WTC11 (cell line): ENCODE data around the gene HS3ST1. TPM values are rescaled to one million over a fixed set of nuclear protein-coding genes. Genes with fewer than 3 reads are reported as not detected.

Source experiments
- ATAC-seq: fragments of 200-7000 bp; cut with Tn5 transposase; 2 replicates; pipeline ENCODE4 v1.10.0; 2021; ENCODE audit warnings: mild to moderate bottlenecking, moderate library complexity
- CTCF ChIA-PET: fragments of 300-600 bp; sonication (Branson Sonifier 250); formaldehyde crosslinking; loops from one replicate; lab custom pipeline; 2021; ENCODE audit warnings: antibody characterized with exemption; lab: Charles Lee
- POLR2A ChIA-PET: fragments of 350-600 bp; sonication (Branson Sonifier 250); formaldehyde crosslinking; loops from one replicate; lab custom pipeline; 2021; ENCODE audit warnings: antibody characterized with exemption; lab: Charles Lee
- DNase-seq: peaks from one replicate; pipeline ENCODE4 v3.0.0; 2021; ENCODE audit warnings: low spot score
- H3K27ac Mint-ChIP-seq: 2 replicates; pipeline ENCODE4 v1.8.0; 2021; ENCODE audit warnings: mixed read lengths
- H3K27me3 Mint-ChIP-seq: 2 replicates; pipeline ENCODE4 v1.8.0; 2021; ENCODE audit warnings: low read depth, mild to moderate bottlenecking, moderate library complexity, mixed read lengths
- H3K36me3 Mint-ChIP-seq: 2 replicates; pipeline ENCODE4 v1.8.0; 2021; ENCODE audit warnings: mixed read lengths
- H3K4me1 Mint-ChIP-seq: 2 replicates; pipeline ENCODE4 v1.8.0; 2022; ENCODE audit warnings: mixed read lengths
- H3K4me3 Mint-ChIP-seq: 2 replicates; pipeline ENCODE4 v1.8.0; 2021; ENCODE audit warnings: mild to moderate bottlenecking, moderate library complexity, mixed read lengths
- H3K9me3 Mint-ChIP-seq: 2 replicates; pipeline ENCODE4 v1.8.0; 2021; ENCODE audit warnings: mixed read lengths
- CREM ChIP-seq: sonication (generic); formaldehyde crosslinking; IDR thresholded peaks from 2 replicates; pipeline ENCODE4 v1.8.1; 2022; ENCODE audit warnings: mild to moderate bottlenecking, missing genetic modification reagents, moderate library complexity
- ETV6 ChIP-seq: sonication (generic); formaldehyde crosslinking; IDR thresholded peaks from 2 replicates; pipeline ENCODE4 v1.8.1; 2022; ENCODE audit warnings: mild to moderate bottlenecking, missing genetic modification reagents
- IRF2 ChIP-seq: sonication (generic); formaldehyde crosslinking; IDR thresholded peaks from 2 replicates; pipeline ENCODE4 v1.8.0; 2022; ENCODE audit warnings: low read depth, missing genetic modification reagents, borderline replicate concordance
- MYBL2 ChIP-seq: sonication (generic); formaldehyde crosslinking; IDR thresholded peaks from 2 replicates; pipeline ENCODE4 v1.8.1; 2023; ENCODE audit warnings: mild to moderate bottlenecking, moderate library complexity, missing genetic modification reagents
- NFYB ChIP-seq: sonication (generic); formaldehyde crosslinking; conservative IDR thresholded peaks from 2 replicates; pipeline ENCODE4 v1.8.0; 2022; ENCODE audit warnings: low read depth, missing genetic modification reagents
- TCF7 ChIP-seq: sonication (generic); formaldehyde crosslinking; IDR thresholded peaks from 2 replicates; pipeline ENCODE4 v1.8.0; 2022; ENCODE audit warnings: mild to moderate bottlenecking, low read depth, missing genetic modification reagents, moderate library complexity
- TEAD1 ChIP-seq: sonication (generic); formaldehyde crosslinking; IDR thresholded peaks from 2 replicates; pipeline ENCODE4 v1.8.0; 2022; ENCODE audit warnings: mild to moderate bottlenecking, missing genetic modification reagents
- ZNF263 ChIP-seq: sonication (generic); formaldehyde crosslinking; IDR thresholded peaks from 2 replicates; pipeline ENCODE4 v1.8.1; 2022; ENCODE audit warnings: low read depth, mild to moderate bottlenecking, moderate library complexity, missing genetic modification reagents
- ZNF317 ChIP-seq: sonication (generic); formaldehyde crosslinking; IDR thresholded peaks from 2 replicates; pipeline ENCODE4 v1.8.1; 2023; ENCODE audit warnings: low read depth, mild to moderate bottlenecking, moderate library complexity, missing genetic modification reagents, borderline replicate concordance
- ZNF416 ChIP-seq: fragments of 250-450 bp; sonication (Bioruptor Pico); IDR thresholded peaks from 2 replicates; pipeline ENCODE4 v1.9.0; 2021; ENCODE audit warnings: mild to moderate bottlenecking, inconsistent platforms
- total RNA-seq: library from RNA; stranded (reverse); gene quantifications from 3 replicates; pipeline ENCODE4 v1.2.3, GENCODE V29; 2021
- TF ChIP-seq, protein P1 (sequence below): sonication (generic); formaldehyde crosslinking; IDR thresholded peaks from 2 replicates; pipeline ENCODE4 v1.8.0; 2022; ENCODE audit warnings: missing genetic modification reagents
- TF ChIP-seq, protein P2 (sequence below): fragments of 250-450 bp; sonication (Bioruptor Pico); IDR thresholded peaks from 2 replicates; pipeline ENCODE4 v1.9.0; 2021; ENCODE audit warnings: mild to moderate bottlenecking, borderline replicate concordance
- TF ChIP-seq, protein P3 (sequence below): sonication (generic); formaldehyde crosslinking; IDR thresholded peaks from 2 replicates; pipeline ENCODE4 v1.8.0; 2023; ENCODE audit warnings: missing genetic modification reagents, mild to moderate bottlenecking, borderline replicate concordance
- TF ChIP-seq, protein P4 (sequence below): sonication (generic); formaldehyde crosslinking; IDR thresholded peaks from 2 replicates; pipeline ENCODE4 v1.8.1; 2022; ENCODE audit warnings: missing genetic modification reagents, borderline replicate concordance

Gene HS3ST1
- total RNA-seq, 1 experiment from 2014 or later: 0.52 TPM

DNA sequence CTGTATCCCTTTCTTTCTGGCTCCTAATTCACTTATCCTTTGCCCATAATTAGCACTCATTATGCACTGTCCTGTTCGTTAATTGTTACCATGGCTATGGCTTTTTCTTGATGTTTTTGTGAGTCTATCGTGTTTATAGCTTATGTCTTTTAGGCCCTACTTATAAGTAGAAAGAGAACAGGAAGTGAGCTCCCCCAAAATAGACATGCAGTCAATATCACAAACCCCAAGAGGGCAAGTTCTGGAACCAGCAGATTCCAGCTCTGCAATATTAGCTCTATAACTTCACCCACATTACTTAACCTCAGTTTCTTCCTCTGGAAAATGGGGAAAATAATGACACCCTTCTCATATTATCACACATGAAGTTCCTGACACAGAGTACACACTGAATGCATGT, 7.4 kb upstream of the HS3ST1 start:
- Mint-ChIP-seq H3K9me3 (peaks cover 68% of the 10 kb centered on the region), H3K4me3 (no peak overlapping the region), H3K27me3 (no peaks in the 10 kb centered on the region), H3K36me3 (peaks cover 46% of the 10 kb centered on the region), H3K4me1 (peaks cover 10% of the 10 kb centered on the region), H3K27ac (no peak overlapping the region)
- ChIA-PET CTCF (interaction anchor here (0.6 kb wide), 1 partner anchor 61 kb away, joined by 3 read pairs; no protein-coding TSS in a partner anchor), POLR2A (no interaction called here)
- TF ChIP-seq ZNF263 (no peak), ETV6 (CRISPR knock-in tag) (no peak), MYBL2 (CRISPR knock-in tag) (no peak), CREM (CRISPR knock-in tag) (no peak), ZNF416 (CRISPR knock-in tag) (no peak), IRF2 (no peak), TEAD1 (CRISPR knock-in tag) (no peak), TCF7 (no peak), NFYB (CRISPR knock-in tag) (no peak), ZNF317 (CRISPR knock-in tag) (no peak)
- TF ChIP-seq, protein P1, sequence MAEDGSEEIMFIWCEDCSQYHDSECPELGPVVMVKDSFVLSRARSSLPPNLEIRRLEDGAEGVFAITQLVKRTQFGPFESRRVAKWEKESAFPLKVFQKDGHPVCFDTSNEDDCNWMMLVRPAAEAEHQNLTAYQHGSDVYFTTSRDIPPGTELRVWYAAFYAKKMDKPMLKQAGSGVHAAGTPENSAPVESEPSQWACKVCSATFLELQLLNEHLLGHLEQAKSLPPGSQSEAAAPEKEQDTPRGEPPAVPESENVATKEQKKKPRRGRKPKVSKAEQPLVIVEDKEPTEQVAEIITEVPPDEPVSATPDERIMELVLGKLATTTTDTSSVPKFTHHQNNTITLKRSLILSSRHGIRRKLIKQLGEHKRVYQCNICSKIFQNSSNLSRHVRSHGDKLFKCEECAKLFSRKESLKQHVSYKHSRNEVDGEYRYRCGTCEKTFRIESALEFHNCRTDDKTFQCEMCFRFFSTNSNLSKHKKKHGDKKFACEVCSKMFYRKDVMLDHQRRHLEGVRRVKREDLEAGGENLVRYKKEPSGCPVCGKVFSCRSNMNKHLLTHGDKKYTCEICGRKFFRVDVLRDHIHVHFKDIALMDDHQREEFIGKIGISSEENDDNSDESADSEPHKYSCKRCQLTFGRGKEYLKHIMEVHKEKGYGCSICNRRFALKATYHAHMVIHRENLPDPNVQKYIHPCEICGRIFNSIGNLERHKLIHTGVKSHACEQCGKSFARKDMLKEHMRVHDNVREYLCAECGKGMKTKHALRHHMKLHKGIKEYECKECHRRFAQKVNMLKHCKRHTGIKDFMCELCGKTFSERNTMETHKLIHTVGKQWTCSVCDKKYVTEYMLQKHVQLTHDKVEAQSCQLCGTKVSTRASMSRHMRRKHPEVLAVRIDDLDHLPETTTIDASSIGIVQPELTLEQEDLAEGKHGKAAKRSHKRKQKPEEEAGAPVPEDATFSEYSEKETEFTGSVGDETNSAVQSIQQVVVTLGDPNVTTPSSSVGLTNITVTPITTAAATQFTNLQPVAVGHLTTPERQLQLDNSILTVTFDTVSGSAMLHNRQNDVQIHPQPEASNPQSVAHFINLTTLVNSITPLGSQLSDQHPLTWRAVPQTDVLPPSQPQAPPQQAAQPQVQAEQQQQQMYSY (CRISPR knock-in tag): no peak
- TF ChIP-seq, protein P2, sequence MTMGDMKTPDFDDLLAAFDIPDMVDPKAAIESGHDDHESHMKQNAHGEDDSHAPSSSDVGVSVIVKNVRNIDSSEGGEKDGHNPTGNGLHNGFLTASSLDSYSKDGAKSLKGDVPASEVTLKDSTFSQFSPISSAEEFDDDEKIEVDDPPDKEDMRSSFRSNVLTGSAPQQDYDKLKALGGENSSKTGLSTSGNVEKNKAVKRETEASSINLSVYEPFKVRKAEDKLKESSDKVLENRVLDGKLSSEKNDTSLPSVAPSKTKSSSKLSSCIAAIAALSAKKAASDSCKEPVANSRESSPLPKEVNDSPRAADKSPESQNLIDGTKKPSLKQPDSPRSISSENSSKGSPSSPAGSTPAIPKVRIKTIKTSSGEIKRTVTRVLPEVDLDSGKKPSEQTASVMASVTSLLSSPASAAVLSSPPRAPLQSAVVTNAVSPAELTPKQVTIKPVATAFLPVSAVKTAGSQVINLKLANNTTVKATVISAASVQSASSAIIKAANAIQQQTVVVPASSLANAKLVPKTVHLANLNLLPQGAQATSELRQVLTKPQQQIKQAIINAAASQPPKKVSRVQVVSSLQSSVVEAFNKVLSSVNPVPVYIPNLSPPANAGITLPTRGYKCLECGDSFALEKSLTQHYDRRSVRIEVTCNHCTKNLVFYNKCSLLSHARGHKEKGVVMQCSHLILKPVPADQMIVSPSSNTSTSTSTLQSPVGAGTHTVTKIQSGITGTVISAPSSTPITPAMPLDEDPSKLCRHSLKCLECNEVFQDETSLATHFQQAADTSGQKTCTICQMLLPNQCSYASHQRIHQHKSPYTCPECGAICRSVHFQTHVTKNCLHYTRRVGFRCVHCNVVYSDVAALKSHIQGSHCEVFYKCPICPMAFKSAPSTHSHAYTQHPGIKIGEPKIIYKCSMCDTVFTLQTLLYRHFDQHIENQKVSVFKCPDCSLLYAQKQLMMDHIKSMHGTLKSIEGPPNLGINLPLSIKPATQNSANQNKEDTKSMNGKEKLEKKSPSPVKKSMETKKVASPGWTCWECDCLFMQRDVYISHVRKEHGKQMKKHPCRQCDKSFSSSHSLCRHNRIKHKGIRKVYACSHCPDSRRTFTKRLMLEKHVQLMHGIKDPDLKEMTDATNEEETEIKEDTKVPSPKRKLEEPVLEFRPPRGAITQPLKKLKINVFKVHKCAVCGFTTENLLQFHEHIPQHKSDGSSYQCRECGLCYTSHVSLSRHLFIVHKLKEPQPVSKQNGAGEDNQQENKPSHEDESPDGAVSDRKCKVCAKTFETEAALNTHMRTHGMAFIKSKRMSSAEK (CRISPR knock-in tag): no peak
- TF ChIP-seq, protein P3, sequence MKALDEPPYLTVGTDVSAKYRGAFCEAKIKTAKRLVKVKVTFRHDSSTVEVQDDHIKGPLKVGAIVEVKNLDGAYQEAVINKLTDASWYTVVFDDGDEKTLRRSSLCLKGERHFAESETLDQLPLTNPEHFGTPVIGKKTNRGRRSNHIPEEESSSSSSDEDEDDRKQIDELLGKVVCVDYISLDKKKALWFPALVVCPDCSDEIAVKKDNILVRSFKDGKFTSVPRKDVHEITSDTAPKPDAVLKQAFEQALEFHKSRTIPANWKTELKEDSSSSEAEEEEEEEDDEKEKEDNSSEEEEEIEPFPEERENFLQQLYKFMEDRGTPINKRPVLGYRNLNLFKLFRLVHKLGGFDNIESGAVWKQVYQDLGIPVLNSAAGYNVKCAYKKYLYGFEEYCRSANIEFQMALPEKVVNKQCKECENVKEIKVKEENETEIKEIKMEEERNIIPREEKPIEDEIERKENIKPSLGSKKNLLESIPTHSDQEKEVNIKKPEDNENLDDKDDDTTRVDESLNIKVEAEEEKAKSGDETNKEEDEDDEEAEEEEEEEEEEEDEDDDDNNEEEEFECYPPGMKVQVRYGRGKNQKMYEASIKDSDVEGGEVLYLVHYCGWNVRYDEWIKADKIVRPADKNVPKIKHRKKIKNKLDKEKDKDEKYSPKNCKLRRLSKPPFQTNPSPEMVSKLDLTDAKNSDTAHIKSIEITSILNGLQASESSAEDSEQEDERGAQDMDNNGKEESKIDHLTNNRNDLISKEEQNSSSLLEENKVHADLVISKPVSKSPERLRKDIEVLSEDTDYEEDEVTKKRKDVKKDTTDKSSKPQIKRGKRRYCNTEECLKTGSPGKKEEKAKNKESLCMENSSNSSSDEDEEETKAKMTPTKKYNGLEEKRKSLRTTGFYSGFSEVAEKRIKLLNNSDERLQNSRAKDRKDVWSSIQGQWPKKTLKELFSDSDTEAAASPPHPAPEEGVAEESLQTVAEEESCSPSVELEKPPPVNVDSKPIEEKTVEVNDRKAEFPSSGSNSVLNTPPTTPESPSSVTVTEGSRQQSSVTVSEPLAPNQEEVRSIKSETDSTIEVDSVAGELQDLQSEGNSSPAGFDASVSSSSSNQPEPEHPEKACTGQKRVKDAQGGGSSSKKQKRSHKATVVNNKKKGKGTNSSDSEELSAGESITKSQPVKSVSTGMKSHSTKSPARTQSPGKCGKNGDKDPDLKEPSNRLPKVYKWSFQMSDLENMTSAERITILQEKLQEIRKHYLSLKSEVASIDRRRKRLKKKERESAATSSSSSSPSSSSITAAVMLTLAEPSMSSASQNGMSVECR (CRISPR knock-in tag): no peak
- TF ChIP-seq, protein P4, sequence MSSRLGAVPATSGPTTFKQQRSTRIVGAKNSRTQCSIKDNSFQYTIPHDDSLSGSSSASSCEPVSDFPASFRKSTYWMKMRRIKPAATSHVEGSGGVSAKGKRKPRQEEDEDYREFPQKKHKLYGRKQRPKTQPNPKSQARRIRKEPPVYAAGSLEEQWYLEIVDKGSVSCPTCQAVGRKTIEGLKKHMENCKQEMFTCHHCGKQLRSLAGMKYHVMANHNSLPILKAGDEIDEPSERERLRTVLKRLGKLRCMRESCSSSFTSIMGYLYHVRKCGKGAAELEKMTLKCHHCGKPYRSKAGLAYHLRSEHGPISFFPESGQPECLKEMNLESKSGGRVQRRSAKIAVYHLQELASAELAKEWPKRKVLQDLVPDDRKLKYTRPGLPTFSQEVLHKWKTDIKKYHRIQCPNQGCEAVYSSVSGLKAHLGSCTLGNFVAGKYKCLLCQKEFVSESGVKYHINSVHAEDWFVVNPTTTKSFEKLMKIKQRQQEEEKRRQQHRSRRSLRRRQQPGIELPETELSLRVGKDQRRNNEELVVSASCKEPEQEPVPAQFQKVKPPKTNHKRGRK (CRISPR knock-in tag): no peak
- DNase-seq: no peak
- no peak for ATAC-seq
